HG03558 (cell line): ENCODE measurements around the gene CBS.
"Not testable (repeated sequence)": the region's sequence is repeated elsewhere in the genome, so short reads cannot be mapped to it uniquely, and the experiment has no call there.

ENCODE experiments used
- ATAC-seq: cut with Tn5 transposase; IDR thresholded peaks from one replicate; pipeline ENCODE4 v1.9.1; 2021; ENCODE audit warnings: moderate number of reproducible peaks; ENCODE audit not compliant: unreplicated experiment; ENCODE audit errors: extremely low read depth

CBS gene

GRCh38 chr21:43075170-43076022, at the start of gene CBS:
CBS (minus strand) TSS chr21:43075835; CDS start chr21:43072193, 3,642 bp downstream.
- ATAC-seq: not testable (repeated sequence)

DNA sequence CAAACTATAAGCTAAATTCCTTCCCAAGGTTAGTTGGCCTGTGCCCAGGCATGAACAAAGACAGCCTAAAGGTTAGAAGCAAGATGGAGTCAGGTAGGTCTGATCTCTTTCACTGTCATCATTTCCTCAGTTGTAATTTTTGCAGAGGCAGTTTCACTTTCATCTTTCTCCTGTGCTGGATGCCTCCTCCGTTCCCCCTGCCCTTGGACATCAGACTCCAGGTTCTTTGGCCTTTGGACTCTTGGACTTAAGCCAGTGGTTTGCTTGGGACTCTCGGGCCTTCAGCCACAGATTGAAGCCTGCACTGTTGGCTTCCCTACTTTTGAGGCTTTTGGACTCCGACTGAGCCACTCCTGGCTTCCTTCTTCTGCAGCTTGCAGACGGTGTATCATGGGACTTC, 40.3 kb upstream of the CBS start:
- ATAC-seq: not testable (repeated sequence)

- not testable (repeated sequence) for ATAC-seq
Measured at GRCh38 chr21:43114483-43114882, 38.8 kb upstream of the CBS start.

GRCh38 chr21:43109006-43109405, 33.4 kb upstream of the CBS start:
- ATAC-seq: not testable (repeated sequence)

- ATAC-seq: not testable (repeated sequence)
Measured at GRCh38 chr21:43108177-43108576, 32.5 kb upstream of the CBS start.

DNA sequence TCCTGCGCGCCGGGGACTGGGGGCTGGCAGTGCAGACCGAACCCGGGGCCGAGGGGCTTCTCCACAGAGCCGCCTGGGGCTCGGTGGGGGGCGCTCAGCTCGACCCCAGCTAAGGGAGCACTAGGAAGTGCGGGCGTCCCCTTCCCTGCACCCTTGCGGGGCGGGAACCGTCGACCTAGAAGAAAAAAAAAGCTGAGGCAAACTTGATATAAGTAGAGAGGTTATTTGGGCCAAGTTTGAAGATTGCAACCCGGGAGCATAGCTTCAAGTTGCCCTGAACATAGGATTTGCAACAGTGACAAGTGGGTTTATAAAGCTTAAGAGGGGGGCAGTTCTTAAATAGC, 32.1 kb upstream of the CBS start:
- peak; percentile 10 for ATAC-seq

GRCh38 chr21:43106965-43107793, 31.5 kb upstream of the CBS start, which contains the start of gene U2AF1:
U2AF1 (minus strand) TSS chr21:43107570; CDS start chr21:43107494, 76 bp downstream.
- peak; percentile 55 for ATAC-seq

GRCh38 chr21:43104642-43105041, 29.0 kb upstream of the CBS start:
- ATAC-seq: not testable (repeated sequence)

- ATAC-seq: not testable (repeated sequence)
Measured at GRCh38 chr21:43102281-43102680, 26.6 kb upstream of the CBS start.

GRCh38 chr21:43101676-43102075, 26.0 kb upstream of the CBS start:
- ATAC-seq: not testable (repeated sequence)

DNA sequence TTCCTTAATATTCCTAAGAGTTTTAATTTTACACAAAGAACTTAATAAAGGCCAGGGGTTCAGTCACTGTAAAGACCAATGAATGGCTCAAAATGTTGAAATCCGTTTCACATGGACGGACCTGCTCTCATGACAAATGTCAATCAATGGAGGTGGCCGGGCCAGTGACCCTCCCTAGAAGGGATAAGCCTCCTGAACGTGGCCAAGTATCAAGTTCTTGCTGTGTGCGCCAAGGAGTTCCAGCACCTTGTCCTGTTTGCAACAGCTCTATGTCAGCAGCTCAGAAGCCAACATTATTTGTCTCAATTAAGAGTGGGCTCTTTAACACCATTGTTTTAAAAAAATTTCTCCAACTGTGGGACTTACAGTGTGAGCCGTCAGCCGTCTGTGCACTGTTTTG, 25.4 kb upstream of the CBS start:
- not testable (repeated sequence) for ATAC-seq

DNA sequence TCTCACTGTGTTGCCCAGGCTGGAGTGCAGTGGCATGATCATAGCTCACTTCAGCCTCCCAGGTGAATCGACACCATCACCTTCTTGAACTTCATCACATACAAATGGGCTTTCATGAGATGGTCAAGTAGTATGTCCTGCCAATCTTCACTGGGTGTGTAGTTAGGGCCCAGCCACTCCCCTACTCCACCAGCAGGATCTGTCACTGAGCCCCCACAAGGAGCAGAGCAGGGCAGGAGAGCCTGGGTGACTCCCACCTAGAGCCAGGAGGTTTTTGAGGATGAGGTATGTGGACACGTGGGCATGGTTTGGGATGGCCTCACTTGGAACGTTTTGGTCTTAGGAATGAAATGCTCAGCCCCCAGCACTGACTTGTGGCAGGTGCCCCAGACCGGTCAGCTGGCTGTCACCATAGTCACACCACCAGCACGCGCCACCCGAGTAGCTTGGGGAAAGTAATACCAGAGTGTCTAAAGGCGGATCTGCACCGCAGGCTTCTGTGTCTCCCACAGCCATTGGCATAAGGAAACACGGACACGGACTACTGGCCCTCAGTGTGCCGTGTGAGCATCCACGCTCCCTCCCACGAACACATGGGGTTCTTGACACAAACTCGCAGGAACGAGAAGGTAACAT, 16.5 kb upstream of the CBS start:
- ATAC-seq: not testable (repeated sequence)

GRCh38 chr21:43090947-43091346, 15.3 kb upstream of the CBS start:
- not testable (repeated sequence) for ATAC-seq

- not testable (repeated sequence) for ATAC-seq
Measured at GRCh38 chr21:43089463-43089862, 13.8 kb upstream of the CBS start.

DNA sequence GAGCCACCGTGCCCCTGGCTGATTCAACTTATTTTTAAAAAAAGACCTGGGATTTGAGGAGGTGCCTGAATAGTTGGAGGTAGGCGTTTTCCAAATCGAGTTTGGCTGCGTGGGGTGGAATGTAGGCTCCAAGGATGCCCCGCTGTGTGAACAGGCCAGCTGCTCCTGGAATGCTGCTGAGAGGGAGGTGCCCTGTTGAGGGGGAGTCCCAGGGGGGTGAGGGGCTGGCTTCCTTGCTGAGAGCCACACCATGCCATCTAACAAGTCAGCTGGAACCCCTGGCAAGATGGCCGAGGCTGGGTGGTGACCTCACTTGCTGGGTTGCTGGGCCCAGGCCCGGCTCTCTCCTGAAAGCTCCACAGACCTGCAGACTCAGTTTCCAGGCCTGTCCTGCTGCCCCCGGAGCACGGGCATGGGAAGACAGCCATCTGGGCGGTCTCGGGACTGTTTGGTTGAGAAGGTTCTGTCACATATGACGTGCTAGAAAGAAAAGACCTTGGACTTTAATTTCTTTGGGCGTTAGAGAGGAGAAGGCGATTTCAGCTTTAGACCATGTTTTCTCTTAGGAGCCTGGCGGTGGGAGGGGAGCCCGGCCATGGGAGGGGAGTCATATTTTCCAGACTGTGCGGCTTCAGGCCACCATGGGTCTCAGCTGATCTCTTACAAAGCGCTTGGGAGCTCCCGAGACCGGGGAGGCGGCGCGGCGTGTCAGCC, 7.1 kb upstream of the CBS start:
- not testable (repeated sequence) for ATAC-seq

- ATAC-seq: not testable (repeated sequence)
Measured at GRCh38 chr21:43076643-43077042, 1.0 kb upstream of the CBS start.

GRCh38 chr21:43076023-43076637, 495 bp upstream of the CBS start:
- ATAC-seq: not testable (repeated sequence)

DNA sequence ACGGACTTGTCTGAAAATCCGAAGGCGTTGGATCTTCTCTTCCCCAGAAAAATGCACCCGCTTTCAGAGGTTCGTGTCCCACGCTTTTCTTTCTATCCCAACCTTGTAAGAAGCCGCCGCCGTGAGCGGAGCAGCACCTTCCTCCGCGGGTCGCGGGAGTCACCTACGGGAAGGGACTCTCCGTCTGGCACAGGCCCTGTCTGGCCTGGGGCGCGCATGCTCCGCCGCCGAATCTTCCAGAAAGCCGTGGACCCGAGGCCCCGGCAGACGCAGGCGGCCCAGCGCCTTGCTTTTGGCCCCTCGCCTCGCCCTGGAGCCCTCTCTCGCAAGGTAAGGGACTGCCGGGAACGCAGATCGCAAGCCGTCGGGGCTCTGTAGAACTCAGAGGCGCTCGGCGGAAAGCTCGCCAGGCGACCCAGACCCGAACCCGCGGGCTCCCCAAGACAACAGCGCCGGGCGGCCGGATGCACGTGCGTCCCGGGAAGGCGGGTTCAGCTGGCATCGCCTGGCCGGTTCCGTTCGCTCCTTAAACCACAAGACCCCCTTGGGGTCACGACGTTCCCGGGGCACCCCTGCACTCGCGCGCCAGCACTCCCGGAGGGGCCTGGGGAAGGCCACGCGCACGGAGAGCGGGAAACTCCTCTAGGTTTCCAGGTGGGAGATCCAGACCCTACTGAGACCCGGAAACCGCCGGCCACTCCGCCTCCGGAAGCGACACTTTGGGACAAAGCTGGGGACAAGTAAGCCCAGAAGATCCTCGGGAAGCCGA, 1.1 kb downstream of the CBS start:
- not testable (repeated sequence) for ATAC-seq

DNA sequence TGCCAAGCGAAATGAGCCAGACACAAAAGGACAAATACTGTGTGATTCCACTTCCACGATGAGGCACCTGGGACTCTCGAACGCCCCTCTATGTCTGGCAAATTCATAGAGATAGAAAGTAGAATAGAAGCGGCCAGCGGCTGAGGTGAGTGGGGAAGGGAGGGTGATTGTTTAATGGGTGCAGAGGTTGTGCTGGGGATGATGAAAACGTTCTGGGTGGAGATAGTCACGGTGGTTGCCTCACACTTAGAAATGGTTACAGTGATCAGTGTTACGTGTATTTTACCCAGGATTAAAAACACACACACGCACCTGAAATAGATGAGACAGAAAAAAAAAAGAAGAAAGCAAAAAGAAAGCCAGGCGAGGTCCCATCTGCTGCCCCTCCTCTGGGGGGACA, 2.9 kb downstream of the CBS start:
- ATAC-seq: not testable (repeated sequence)
